Progenitor cell of endocrine pancreas (in vitro differentiated cells): ENCODE measurements around the gene PWP2. TPM values are rescaled to one million over a fixed set of nuclear protein-coding genes. Genes with fewer than 3 reads are reported as not detected.

Source experiments
- DNase-seq: peaks from one replicate; pipeline ENCODE4 v3.0.0; 2021; ENCODE audit warnings: low spot score; ENCODE audit not compliant: unreplicated experiment
- H3K27ac Mint-ChIP-seq: 2 replicates; pipeline ENCODE4 v1.8.0; 2021; ENCODE audit warnings: mild to moderate bottlenecking, moderate library complexity, mixed read lengths
- H3K27me3 Mint-ChIP-seq: 2 replicates; pipeline ENCODE4 v1.8.0; 2021; ENCODE audit warnings: mixed read lengths
- H3K36me3 Mint-ChIP-seq: 2 replicates; pipeline ENCODE4 v1.8.0; 2022; ENCODE audit warnings: mixed read lengths; ENCODE audit not compliant: insufficient read depth
- H3K4me1 Mint-ChIP-seq: 2 replicates; pipeline ENCODE4 v1.8.0; 2021; ENCODE audit warnings: low read depth, mixed read lengths
- H3K4me3 Mint-ChIP-seq: 2 replicates; pipeline ENCODE4 v1.8.0; 2021; ENCODE audit warnings: low read depth, mild to moderate bottlenecking, moderate library complexity, mixed read lengths
- H3K9me3 Mint-ChIP-seq: 2 replicates; pipeline ENCODE4 v1.8.0; 2021; ENCODE audit warnings: low read depth, mixed read lengths
- CTCF ChIP-seq: fragments of 200-600 bp; sonication (generic); IDR thresholded peaks from one replicate; pipeline ENCODE4 v1.5.0; 2021; ENCODE audit warnings: antibody characterized with exemption, mild to moderate bottlenecking; ENCODE audit not compliant: unreplicated experiment
- total RNA-seq: library from RNA; stranded (reverse); gene quantifications from 2 replicates; pipeline ENCODE4 v1.2.1, GENCODE V29; 2021

PWP2 gene
- total RNA-seq, 1 donor from 2014 or later, result 7.0 TPM

DNA sequence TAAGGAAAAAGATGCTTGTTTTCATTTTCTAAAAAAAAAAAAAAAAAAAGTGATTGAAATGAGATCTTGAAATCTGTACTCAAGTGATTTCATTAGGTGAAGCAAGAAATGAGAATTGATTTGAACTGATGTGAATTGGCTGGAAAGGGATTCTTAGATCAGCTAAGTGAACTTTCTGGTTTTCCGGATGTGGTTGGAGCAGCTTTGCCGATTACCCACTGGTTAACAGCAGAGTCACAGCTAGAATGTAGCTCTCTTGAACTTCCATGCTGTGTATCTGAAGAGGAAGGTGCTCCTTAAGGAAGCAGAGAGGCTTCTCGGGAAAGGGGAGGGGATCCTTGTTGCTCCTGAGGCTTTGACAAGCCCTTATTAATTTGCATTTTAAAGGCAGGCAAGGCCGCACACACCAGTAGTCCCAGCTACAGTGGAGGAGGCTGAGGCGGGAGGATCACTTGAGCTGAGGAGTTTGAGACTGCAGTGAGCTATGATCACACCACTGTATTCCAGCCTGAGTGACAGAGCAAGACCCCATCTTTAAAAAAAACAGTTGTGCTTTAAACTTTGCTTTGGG lies 28.7 kb upstream of the PWP2 start:
- peaks cover 34% of the 10 kb centered on the region for H3K36me3 Mint-ChIP-seq
- H3K4me3 Mint-ChIP-seq, result no peak overlapping the region
- TF ChIP-seq CTCF, result no peak

GRCh38 chr21:44079446-44079845 lies 27.8 kb upstream of the PWP2 start:
- H3K9me3 Mint-ChIP-seq, result no peaks in the 10 kb centered on the region

More for the DNA sequence above, 28.7 kb upstream of the PWP2 start:
- DNase-seq, result no peak
- H3K9me3 Mint-ChIP-seq, result no peaks in the 10 kb centered on the region
- no peaks in the 10 kb centered on the region for H3K27me3 Mint-ChIP-seq
- H3K27ac Mint-ChIP-seq, result peak overlapping the region; percentile 59
- H3K4me1 Mint-ChIP-seq, result peaks cover 10% of the 10 kb centered on the region

DNA sequence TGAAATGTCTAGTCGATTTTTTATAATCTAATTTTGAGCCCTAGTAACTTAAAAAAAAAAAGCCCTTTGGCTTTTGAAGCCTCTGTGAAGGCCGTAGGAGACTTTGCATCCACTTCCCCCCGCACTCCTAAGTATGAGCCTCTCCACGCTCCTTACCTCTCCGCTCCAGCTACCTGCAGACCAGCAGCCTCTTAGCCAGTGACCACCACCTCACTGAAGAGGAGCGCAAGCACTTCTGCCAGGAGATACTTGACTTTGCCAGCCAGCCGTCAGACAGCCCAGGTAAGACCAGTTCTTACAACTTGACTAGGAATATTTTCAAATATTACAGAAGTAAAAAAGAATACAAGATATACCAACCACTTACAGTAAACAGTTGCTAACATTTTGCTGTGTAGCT lies 27.4 kb upstream of the PWP2 start:
- H3K9me3 Mint-ChIP-seq, result no peaks in the 10 kb centered on the region
- no peak for DNase-seq
- H3K27ac Mint-ChIP-seq, result no peak overlapping the region
- H3K4me3 Mint-ChIP-seq, result no peak overlapping the region
- no peaks in the 10 kb centered on the region for H3K27me3 Mint-ChIP-seq
- peaks cover 13% of the 10 kb centered on the region for H3K4me1 Mint-ChIP-seq
- peaks cover 35% of the 10 kb centered on the region for H3K36me3 Mint-ChIP-seq
- TF ChIP-seq CTCF, result no peak

More at GRCh38 chr21:44079446-44079845, 27.8 kb upstream of the PWP2 start:
- no peak for TF ChIP-seq CTCF
- Mint-ChIP-seq H3K4me3 (no peak overlapping the region), H3K4me1 (peaks cover 13% of the 10 kb centered on the region), H3K36me3 (peaks cover 32% of the 10 kb centered on the region), H3K27me3 (no peaks in the 10 kb centered on the region), H3K27ac (peak overlapping the region; percentile 18)
- no peak for DNase-seq

GRCh38 chr21:44082648-44083440 lies 24.4 kb upstream of the PWP2 start:
- no peaks in the 10 kb centered on the region for H3K27me3 Mint-ChIP-seq
- H3K27ac Mint-ChIP-seq, result peak overlapping the region; percentile 81
- H3K4me1 Mint-ChIP-seq, result peaks cover 13% of the 10 kb centered on the region
- TF ChIP-seq CTCF, result no peak
- no peak overlapping the region for H3K4me3 Mint-ChIP-seq
- no peak for DNase-seq
- H3K36me3 Mint-ChIP-seq, result peaks cover 27% of the 10 kb centered on the region
- H3K9me3 Mint-ChIP-seq, result no peaks in the 10 kb centered on the region

DNA sequence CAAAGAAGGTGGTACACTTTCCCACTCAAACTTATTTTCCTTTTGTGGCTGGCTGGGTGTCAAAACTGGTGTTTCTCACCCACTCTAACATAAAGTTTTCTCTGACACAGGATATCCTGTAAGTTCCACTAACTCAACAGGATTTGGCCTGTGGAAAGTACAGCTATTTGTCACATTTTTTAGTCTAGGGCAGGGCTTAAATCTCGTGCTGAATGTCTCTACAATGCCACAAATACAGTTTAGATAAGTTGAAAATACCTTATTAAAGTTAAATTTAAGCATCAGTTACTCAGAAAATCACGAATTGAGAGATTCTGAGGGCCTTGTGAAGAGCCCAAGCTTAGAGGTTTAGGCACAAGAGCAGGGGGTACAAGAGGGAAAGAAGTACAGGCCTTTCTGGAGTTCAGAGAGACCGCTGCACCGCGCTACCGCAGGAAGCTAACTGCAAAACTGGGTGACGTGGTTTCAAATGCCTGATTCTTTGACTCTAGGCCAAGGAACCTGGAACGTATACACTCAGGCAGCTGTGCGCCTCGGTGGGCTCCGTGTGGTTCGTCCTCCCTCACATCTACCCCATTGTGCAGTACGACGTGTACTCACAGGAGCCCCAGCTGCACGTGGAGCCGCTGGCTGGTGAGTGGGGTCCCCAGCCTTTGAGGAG lies 23.4 kb upstream of the PWP2 start:
- H3K36me3 Mint-ChIP-seq, result peaks cover 27% of the 10 kb centered on the region
- peaks cover 13% of the 10 kb centered on the region for H3K4me1 Mint-ChIP-seq
- H3K9me3 Mint-ChIP-seq, result no peaks in the 10 kb centered on the region
- peak overlapping the region; percentile 81 for H3K27ac Mint-ChIP-seq
- H3K4me3 Mint-ChIP-seq, result no peak overlapping the region
- DNase-seq, result no peak
- TF ChIP-seq CTCF, result no peak
- H3K27me3 Mint-ChIP-seq, result no peaks in the 10 kb centered on the region
